A549 (cell line): ENCODE measurements around the gene AIG1. TPM values are rescaled to one million over a fixed set of nuclear protein-coding genes. Genes with fewer than 3 reads are reported as not detected.

ENCODE experiments used
- ATAC-seq, 2 experiments: fragments of 200-7000 bp in 1 of 2; fragments of >200 bp in 1 of 2; cut with Nextera tagmentation in 1 of 2; cut with Tn5 transposase in 1 of 2; 3 replicates each; pipeline versions ENCODE4 v1.8.0 to v1.9.1; 2018 to 2020; ENCODE audit warnings: mild to moderate bottlenecking in 1 of 2, moderate library complexity in 1 of 2
- CTCF ChIA-PET: fragments of 300-600 bp; sonication (Branson Sonifier 250); formaldehyde crosslinking; extraction: SDS; loops from one replicate; lab custom pipeline; 2021; ENCODE audit warnings: antibody characterized with exemption, inconsistent platforms; lab: Yijun Ruan, JAX
- POLR2A ChIA-PET: fragments of 350-600 bp; formaldehyde crosslinking; extraction: SDS; loops from one replicate; lab custom pipeline; 2021; ENCODE audit warnings: antibody characterized with exemption, inconsistent platforms; lab: Yijun Ruan, JAX
- DNase-seq, 2 experiments: peaks; one replicate each; pipeline versions ENCODE4 v3.0.0 to v3.0.0-alpha.2; 2011 to 2016; ENCODE audit warnings: low read depth in 1 of 2, low spot score in 1 of 2
- FAIRE-seq: peaks from 2 replicates; lab custom pipeline; 2011; peaks lifted over from hg19 to GRCh38; lab: Jason Lieb, UNC
- H3K27ac ChIP-seq, 2 experiments: fragments of >200 bp; sonication (Bioruptor Twin); formaldehyde crosslinking; 3 replicates each; pipeline ENCODE4 v1.5.1; 2016 to 2017
- H3K4me1 ChIP-seq: fragments of >200 bp; sonication (Bioruptor Twin); formaldehyde crosslinking; 3 replicates; pipeline ENCODE4 v1.6.1; 2016
- H3K4me2 ChIP-seq: fragments of >200 bp; sonication (Bioruptor Twin); formaldehyde crosslinking; 3 replicates; pipeline ENCODE4 v1.6.1; 2016
- H3K4me3 ChIP-seq: fragments of >200 bp; sonication (Bioruptor Twin); formaldehyde crosslinking; 3 replicates; pipeline ENCODE4 v1.5.1; 2016
- H3K9me3 ChIP-seq: fragments of >200 bp; sonication (Bioruptor Twin); formaldehyde crosslinking; 3 replicates; pipeline ENCODE4 v1.6.1; 2016
- CBX2 ChIP-seq: fragments of 200-600 bp; sonication (generic); IDR thresholded peaks from 2 replicates; pipeline ENCODE4 v1.6.1; 2016; ENCODE audit warnings: low read depth, mild to moderate bottlenecking, borderline replicate concordance
- CBX8 ChIP-seq: fragments of 200-600 bp; sonication (generic); IDR thresholded peaks from 2 replicates; pipeline ENCODE4 v1.6.1; 2016
- CHD4 ChIP-seq: fragments of 200-600 bp; sonication (generic); IDR thresholded peaks from 2 replicates; pipeline ENCODE4 v1.6.1; 2016; ENCODE audit warnings: antibody characterized with exemption, mild to moderate bottlenecking, borderline replicate concordance
- FOXS1 ChIP-seq: fragments of 250-450 bp; sonication (Bioruptor Pico); IDR thresholded peaks from 2 replicates; pipeline ENCODE4 v1.5.0; 2020; ENCODE audit warnings: mild to moderate bottlenecking, moderate library complexity
- HDAC2 ChIP-seq: fragments of 200-600 bp; sonication (generic); IDR thresholded peaks from 2 replicates; pipeline ENCODE4 v1.6.1; 2016
- HEYL ChIP-seq: fragments of 250-450 bp; sonication (Bioruptor Pico); IDR thresholded peaks from 2 replicates; pipeline ENCODE4 v1.8.0; 2021; ENCODE audit warnings: mild to moderate bottlenecking, moderate library complexity
- HOXA7 ChIP-seq: fragments of 250-450 bp; sonication (Bioruptor Pico); IDR thresholded peaks from 2 replicates; pipeline ENCODE4 v1.5.0; 2020; ENCODE audit warnings: mild to moderate bottlenecking, moderate library complexity
- KDM1A ChIP-seq: fragments of 200-600 bp; sonication (generic); IDR thresholded peaks from 2 replicates; pipeline ENCODE4 v1.6.1; 2016; ENCODE audit warnings: low read depth, mild to moderate bottlenecking
- KDM5A ChIP-seq: fragments of 200-600 bp; sonication (generic); IDR thresholded peaks from 2 replicates; pipeline ENCODE4 v1.6.1; 2016; ENCODE audit warnings: antibody characterized with exemption, mild to moderate bottlenecking
- MAFK ChIP-seq: fragments of 450-650 bp; IDR thresholded peaks from 2 replicates; pipeline ENCODE4 v1.6.1; 2014; ENCODE audit not compliant: partially characterized antibody
- MAZ ChIP-seq: fragments of 150-350 bp; IDR thresholded peaks from 2 replicates; pipeline ENCODE4 v1.6.1; 2014; ENCODE audit warnings: antibody characterized with exemption, low read depth, low read length, borderline replicate concordance
- NFE2L2 ChIP-seq: fragments of 150-350 bp; conservative IDR thresholded peaks from 2 replicates; pipeline ENCODE4 v1.6.1; 2014; ENCODE audit warnings: low read length
- NPAS2 ChIP-seq: fragments of 250-450 bp; sonication (Bioruptor Pico); IDR thresholded peaks from 2 replicates; pipeline ENCODE4 v1.8.0; 2022; ENCODE audit warnings: mild to moderate bottlenecking, moderate library complexity, borderline replicate concordance
- PHF8 ChIP-seq: fragments of 200-600 bp; sonication (generic); IDR thresholded peaks from 2 replicates; pipeline ENCODE4 v1.6.1; 2016; ENCODE audit warnings: low read depth, mild to moderate bottlenecking, antibody characterized with exemption, moderate library complexity, borderline replicate concordance
- POLR2A ChIP-seq: IDR thresholded peaks from 2 replicates; pipeline ENCODE4 v1.6.1; 2012; ENCODE audit warnings: mild to moderate bottlenecking, low read length
- POLR2AphosphoS2 ChIP-seq: conservative IDR thresholded peaks from 2 replicates; pipeline ENCODE4 v1.6.1; 2012; ENCODE audit warnings: low read length, improper control_type of control experiment, inconsistent platforms
- RAD21 ChIP-seq, 2 experiments: fragments of >200 bp in 1 of 2; sonication (Bioruptor Twin) in 1 of 2; formaldehyde crosslinking in 1 of 2; IDR thresholded peaks in 1 of 2; conservative IDR thresholded peaks in 1 of 2; 2 replicates in 1 of 2; 3 replicates in 1 of 2; pipeline ENCODE4 v1.6.1; 2012 to 2018; ENCODE audit warnings: inconsistent platforms in 1 of 2
- RFX5 ChIP-seq: fragments of 450-650 bp; IDR thresholded peaks from 2 replicates; pipeline ENCODE4 v1.7.1; 2014; ENCODE audit warnings: antibody characterized with exemption, mild to moderate bottlenecking, moderate library complexity
- TFCP2L1 ChIP-seq: fragments of 250-450 bp; sonication (Bioruptor Pico); IDR thresholded peaks from 2 replicates; pipeline ENCODE4 v1.5.0; 2021; ENCODE audit warnings: mild to moderate bottlenecking
- ZNF302 ChIP-seq: fragments of 250-450 bp; sonication (Bioruptor Pico); IDR thresholded peaks from 2 replicates; pipeline ENCODE4 v1.9.0; 2021; ENCODE audit warnings: inconsistent platforms, mild to moderate bottlenecking, moderate library complexity
- WGBS: methylation state at CpG from one replicate; pipeline ENCODE4 v1.1.6; 2017; ENCODE audit errors: missing lambda C conversion rate; 5-methylcytosine and 5-hydroxymethylcytosine counted together
- polyA plus RNA-seq, 4 experiments: library from polyadenylated mRNA; depleted of rRNA in 3 of 4; stranded (reverse); fragments of >200 nt; fragmentation: RNase III in 1 of 4; extraction: RNeasy Plus Mini Kit Qiagen cat#74134 plus additional on column Dnase treatment in 1 of 4; gene quantifications; 2 replicates in 3 of 4; 3 replicates in 1 of 4; pipeline ENCODE4 v1.2.3, GENCODE V29; 2011 to 2017
- TF ChIP-seq, protein P1 (sequence below): fragments of 450-650 bp; IDR thresholded peaks from 2 replicates; pipeline ENCODE4 v1.6.1; 2014; ENCODE audit warnings: antibody characterized with exemption
- TF ChIP-seq, protein P2 (sequence below): fragments of 250-450 bp; sonication (Bioruptor Pico); IDR thresholded peaks from 2 replicates; pipeline ENCODE4 v1.5.0; 2021; ENCODE audit warnings: mild to moderate bottlenecking, moderate library complexity, borderline replicate concordance
- TF ChIP-seq, protein P3 (sequence below): fragments of 150-350 bp; IDR thresholded peaks from 2 replicates; pipeline ENCODE4 v1.6.1; 2014; ENCODE audit warnings: low read depth, mild to moderate bottlenecking, low read length
- TF ChIP-seq, protein P4 (sequence below): IDR thresholded peaks from 2 replicates; pipeline ENCODE4 v1.6.1; 2012
- TF ChIP-seq, protein P5 (sequence below): IDR thresholded peaks from 2 replicates; pipeline ENCODE4 v1.6.1; 2012; ENCODE audit warnings: low read depth, borderline replicate concordance

The AIG1 gene
- polyA plus RNA-seq, 2 of the 4 experiments (the other 2 are of a cell fraction), result 29.5 to 38.3 TPM

DNA sequence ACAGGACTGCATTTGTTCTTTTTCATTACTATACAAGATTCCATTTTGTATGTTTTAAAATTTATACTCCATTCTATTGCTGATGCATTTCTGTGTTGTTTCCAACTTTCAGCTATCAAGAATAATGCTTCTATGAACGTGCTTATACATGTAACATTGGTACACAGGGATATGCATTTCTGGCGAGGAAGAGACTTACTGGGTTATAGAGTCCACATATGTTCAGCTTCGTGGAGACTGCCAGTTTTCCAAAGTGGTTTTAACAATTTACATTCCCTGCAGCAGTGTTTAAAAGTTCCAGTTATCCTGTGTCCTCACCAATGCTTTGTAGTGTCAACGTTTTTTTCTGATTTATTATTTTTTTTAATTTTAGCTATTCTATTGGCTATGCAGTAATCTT is 48.5 kb downstream of the AIG1 start (continued):
- TF ChIP-seq, protein P1, sequence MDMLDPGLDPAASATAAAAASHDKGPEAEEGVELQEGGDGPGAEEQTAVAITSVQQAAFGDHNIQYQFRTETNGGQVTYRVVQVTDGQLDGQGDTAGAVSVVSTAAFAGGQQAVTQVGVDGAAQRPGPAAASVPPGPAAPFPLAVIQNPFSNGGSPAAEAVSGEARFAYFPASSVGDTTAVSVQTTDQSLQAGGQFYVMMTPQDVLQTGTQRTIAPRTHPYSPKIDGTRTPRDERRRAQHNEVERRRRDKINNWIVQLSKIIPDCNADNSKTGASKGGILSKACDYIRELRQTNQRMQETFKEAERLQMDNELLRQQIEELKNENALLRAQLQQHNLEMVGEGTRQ, result no peak
- no peak for TF ChIP-seq PHF8
- TF ChIP-seq HOXA7 (CRISPR knock-in tag), result no peak
- TF ChIP-seq KDM1A, result no peak
- TF ChIP-seq KDM5A, result no peak
- no peak for TF ChIP-seq HDAC2

DNA sequence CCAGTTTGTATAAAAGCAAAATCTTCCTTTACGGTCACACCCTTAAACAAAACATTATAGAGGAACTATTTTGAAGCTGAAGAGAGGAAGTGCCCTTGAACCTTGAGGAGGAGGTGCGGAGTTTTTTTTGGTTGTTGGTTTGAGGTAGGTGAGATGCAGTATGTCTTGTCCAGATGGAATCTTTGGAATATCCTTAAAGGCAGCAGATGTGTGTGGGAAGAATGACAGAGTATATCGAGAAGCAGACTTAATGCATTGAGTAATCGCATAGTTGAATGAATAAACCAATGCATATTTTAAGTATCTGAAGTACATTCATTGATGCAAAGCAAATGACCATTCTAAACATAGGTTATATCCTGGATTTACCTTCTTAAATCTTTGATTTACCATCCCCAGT is 49.9 kb downstream of the AIG1 start:
- H3K4me2 ChIP-seq, result no peak overlapping the region
- FAIRE-seq (no peak), DNase-seq (no peak)
- H3K4me1 ChIP-seq, result no peaks in the 10 kb centered on the region
- POLR2A ChIA-PET, result no interaction called here
- H3K9me3 ChIP-seq, result no peaks in the 10 kb centered on the region
- TF ChIP-seq NPAS2 (CRISPR knock-in tag) (no peak), TFCP2L1 (CRISPR knock-in tag) (no peak), MAZ (no peak), RFX5 (no peak), ZNF302 (CRISPR knock-in tag) (no peak), HEYL (CRISPR knock-in tag) (no peak), POLR2AphosphoS2 (no peak), MAFK (no peak), NFE2L2 (no peak), HOXA7 (CRISPR knock-in tag) (no peak), PHF8 (no peak)
- TF ChIP-seq, protein P2, sequence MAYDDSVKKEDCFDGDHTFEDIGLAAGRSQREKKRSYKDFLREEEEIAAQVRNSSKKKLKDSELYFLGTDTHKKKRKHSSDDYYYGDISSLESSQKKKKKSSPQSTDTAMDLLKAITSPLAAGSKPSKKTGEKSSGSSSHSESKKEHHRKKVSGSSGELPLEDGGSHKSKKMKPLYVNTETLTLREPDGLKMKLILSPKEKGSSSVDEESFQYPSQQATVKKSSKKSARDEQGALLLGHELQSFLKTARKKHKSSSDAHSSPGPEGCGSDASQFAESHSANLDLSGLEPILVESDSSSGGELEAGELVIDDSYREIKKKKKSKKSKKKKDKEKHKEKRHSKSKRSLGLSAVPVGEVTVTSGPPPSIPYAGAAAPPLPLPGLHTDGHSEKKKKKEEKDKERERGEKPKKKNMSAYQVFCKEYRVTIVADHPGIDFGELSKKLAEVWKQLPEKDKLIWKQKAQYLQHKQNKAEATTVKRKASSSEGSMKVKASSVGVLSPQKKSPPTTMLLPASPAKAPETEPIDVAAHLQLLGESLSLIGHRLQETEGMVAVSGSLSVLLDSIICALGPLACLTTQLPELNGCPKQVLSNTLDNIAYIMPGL (CRISPR knock-in tag), result no peak
- TF ChIP-seq, protein P3, sequence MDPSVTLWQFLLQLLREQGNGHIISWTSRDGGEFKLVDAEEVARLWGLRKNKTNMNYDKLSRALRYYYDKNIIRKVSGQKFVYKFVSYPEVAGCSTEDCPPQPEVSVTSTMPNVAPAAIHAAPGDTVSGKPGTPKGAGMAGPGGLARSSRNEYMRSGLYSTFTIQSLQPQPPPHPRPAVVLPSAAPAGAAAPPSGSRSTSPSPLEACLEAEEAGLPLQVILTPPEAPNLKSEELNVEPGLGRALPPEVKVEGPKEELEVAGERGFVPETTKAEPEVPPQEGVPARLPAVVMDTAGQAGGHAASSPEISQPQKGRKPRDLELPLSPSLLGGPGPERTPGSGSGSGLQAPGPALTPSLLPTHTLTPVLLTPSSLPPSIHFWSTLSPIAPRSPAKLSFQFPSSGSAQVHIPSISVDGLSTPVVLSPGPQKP, result no peak
- TF ChIP-seq, all 56 proteins: peak for 0
- CTCF ChIA-PET, result no interaction called here
- WGBS, result 88% methylated on average over 4 of the region's 4 CpGs
- H3K27ac ChIP-seq, result no peak overlapping the region
- H3K4me3 ChIP-seq, result no peak overlapping the region
- ATAC-seq, result no peak

DNA sequence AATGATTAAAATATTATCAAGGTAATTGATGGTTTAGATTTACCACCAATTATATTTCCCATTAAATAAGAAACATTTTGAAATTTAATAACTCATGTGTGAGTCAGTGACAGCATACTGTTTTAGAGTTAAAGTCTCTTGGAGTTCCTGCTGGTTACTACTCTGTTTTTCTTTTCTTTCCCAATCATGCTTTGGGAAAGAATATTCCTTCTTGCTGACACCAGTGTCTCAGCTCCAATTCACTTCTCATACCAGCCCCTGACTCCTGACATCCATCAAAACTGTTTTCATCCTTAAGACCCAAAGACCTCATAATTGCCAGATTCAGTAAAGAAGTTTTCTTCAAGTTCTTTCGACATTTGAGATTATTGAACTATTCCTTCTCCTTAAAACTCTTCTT is 50.3 kb downstream of the AIG1 start:
- Histone ChIP-seq H3K4me1 (no peaks in the 10 kb centered on the region), H3K27ac (no peak overlapping the region), H3K9me3 (no peaks in the 10 kb centered on the region), H3K4me2 (no peak overlapping the region), H3K4me3 (no peak overlapping the region)
- ChIA-PET CTCF (no interaction called here), POLR2A (no interaction called here)
- DNase-seq, result no peak
- no peak for FAIRE-seq
- TF ChIP-seq POLR2A (no peak), RAD21 (conservative IDR thresholded peaks at IDR 0.05 in 1 of 2, IDR thresholded peaks at IDR 0.05 in 1 of 2) (no peak), NFE2L2 (no peak), CBX8 (no peak), FOXS1 (CRISPR knock-in tag) (no peak), PHF8 (no peak), CBX2 (no peak), HEYL (CRISPR knock-in tag) (no peak), CHD4 (no peak)
- TF ChIP-seq, protein P4, sequence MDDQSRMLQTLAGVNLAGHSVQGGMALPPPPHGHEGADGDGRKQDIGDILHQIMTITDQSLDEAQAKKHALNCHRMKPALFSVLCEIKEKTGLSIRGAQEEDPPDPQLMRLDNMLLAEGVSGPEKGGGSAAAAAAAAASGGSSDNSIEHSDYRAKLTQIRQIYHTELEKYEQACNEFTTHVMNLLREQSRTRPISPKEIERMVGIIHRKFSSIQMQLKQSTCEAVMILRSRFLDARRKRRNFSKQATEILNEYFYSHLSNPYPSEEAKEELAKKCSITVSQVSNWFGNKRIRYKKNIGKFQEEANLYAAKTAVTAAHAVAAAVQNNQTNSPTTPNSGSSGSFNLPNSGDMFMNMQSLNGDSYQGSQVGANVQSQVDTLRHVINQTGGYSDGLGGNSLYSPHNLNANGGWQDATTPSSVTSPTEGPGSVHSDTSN, result no peak
- TF ChIP-seq, protein P5, sequence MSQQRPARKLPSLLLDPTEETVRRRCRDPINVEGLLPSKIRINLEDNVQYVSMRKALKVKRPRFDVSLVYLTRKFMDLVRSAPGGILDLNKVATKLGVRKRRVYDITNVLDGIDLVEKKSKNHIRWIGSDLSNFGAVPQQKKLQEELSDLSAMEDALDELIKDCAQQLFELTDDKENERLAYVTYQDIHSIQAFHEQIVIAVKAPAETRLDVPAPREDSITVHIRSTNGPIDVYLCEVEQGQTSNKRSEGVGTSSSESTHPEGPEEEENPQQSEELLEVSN, result no peak
- ATAC-seq, result no peak
- 86% methylated on average over 1 of the region's 1 CpG for WGBS
